MM.1S (cell line): ENCODE data around the gene ODF4.

Source experiments
- CTCF ChIP-seq: fragments of 300-600 bp; sonication (generic); IDR thresholded peaks from 2 replicates; pipeline ENCODE4 v1.5.1; 2016; ENCODE audit warnings: antibody characterized with exemption, low read length, mixed read lengths
- EZH2 ChIP-seq: fragments of 300-600 bp; sonication (generic); optimal IDR thresholded peaks from 2 replicates; pipeline ENCODE3; 2017; ENCODE audit warnings: low read depth, mild to moderate bottlenecking, antibody characterized with exemption, low read length, mixed read lengths

GRCh38 chr17:8359769-8360168, 20.1 kb downstream of the ODF4 start:
- TF ChIP-seq CTCF (no peak), EZH2 (no peak)
